Type B pancreatic cell (in vitro differentiated cells): ENCODE measurements around the gene PRRX1. TPM values are rescaled to one million over a fixed set of nuclear protein-coding genes. Genes with fewer than 3 reads are reported as not detected.
A peak's percentile ranks its signal among the peaks of the same experiment; 100 is the strongest.

Source experiments
- DNase-seq: peaks from one replicate; pipeline ENCODE4 v3.0.0; 2021; ENCODE audit warnings: mixed read lengths; ENCODE audit not compliant: unreplicated experiment; ENCODE audit errors: extremely low spot score
- H3K27ac Mint-ChIP-seq: 2 replicates; pipeline ENCODE4 v1.8.0; 2021; ENCODE audit warnings: mild to moderate bottlenecking, mixed read lengths
- H3K27me3 Mint-ChIP-seq: 2 replicates; pipeline ENCODE4 v1.8.0; 2021; ENCODE audit warnings: mixed read lengths
- H3K36me3 Mint-ChIP-seq: 2 replicates; pipeline ENCODE4 v1.8.0; 2021; ENCODE audit warnings: mixed read lengths
- H3K4me1 Mint-ChIP-seq: one replicate; pipeline ENCODE4 v1.8.0; 2021; ENCODE audit warnings: mixed read lengths; ENCODE audit not compliant: unreplicated experiment
- H3K4me3 Mint-ChIP-seq: 2 replicates; pipeline ENCODE4 v1.8.0; 2021; ENCODE audit warnings: mild to moderate bottlenecking, mixed read lengths
- H3K9me3 Mint-ChIP-seq: 2 replicates; pipeline ENCODE4 v1.8.0; 2021; ENCODE audit warnings: mixed read lengths
- total RNA-seq: library from RNA; stranded (reverse); gene quantifications from 2 replicates; pipeline ENCODE4 v1.2.1, GENCODE V29; 2021; ENCODE audit warnings: low replicate concordance
- TF ChIP-seq, protein P1 (sequence below): fragments of 200-600 bp; sonication (generic); conservative IDR thresholded peaks from 2 replicates; pipeline ENCODE4 v1.5.0; 2021; ENCODE audit warnings: antibody characterized with exemption, mild to moderate bottlenecking

Gene PRRX1
- total RNA-seq, 1 donor from 2014 or later, result 142 TPM

GRCh38 chr1:170686291-170686690 is 22.4 kb downstream of the PRRX1 start:
- Mint-ChIP-seq H3K27me3 (peaks cover 31% of the 10 kb centered on the region), H3K9me3 (no peaks in the 10 kb centered on the region), H3K4me1 (peaks cover 60% of the 10 kb centered on the region), H3K4me3 (peak overlapping the region; percentile 18), H3K36me3 (peaks cover 15% of the 10 kb centered on the region), H3K27ac (peak overlapping the region; percentile 0)
- TF ChIP-seq, protein P1, sequence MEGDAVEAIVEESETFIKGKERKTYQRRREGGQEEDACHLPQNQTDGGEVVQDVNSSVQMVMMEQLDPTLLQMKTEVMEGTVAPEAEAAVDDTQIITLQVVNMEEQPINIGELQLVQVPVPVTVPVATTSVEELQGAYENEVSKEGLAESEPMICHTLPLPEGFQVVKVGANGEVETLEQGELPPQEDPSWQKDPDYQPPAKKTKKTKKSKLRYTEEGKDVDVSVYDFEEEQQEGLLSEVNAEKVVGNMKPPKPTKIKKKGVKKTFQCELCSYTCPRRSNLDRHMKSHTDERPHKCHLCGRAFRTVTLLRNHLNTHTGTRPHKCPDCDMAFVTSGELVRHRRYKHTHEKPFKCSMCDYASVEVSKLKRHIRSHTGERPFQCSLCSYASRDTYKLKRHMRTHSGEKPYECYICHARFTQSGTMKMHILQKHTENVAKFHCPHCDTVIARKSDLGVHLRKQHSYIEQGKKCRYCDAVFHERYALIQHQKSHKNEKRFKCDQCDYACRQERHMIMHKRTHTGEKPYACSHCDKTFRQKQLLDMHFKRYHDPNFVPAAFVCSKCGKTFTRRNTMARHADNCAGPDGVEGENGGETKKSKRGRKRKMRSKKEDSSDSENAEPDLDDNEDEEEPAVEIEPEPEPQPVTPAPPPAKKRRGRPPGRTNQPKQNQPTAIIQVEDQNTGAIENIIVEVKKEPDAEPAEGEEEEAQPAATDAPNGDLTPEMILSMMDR, result no peak
- no peak for DNase-seq

- peaks cover 66% of the 10 kb centered on the region for H3K4me1 Mint-ChIP-seq
- H3K9me3 Mint-ChIP-seq, result no peaks in the 10 kb centered on the region
- H3K27me3 Mint-ChIP-seq, result peaks cover 32% of the 10 kb centered on the region
- TF ChIP-seq, protein P1, result no peak
- peaks cover 12% of the 10 kb centered on the region for H3K36me3 Mint-ChIP-seq
- H3K4me3 Mint-ChIP-seq, result peak overlapping the region; percentile 32
- DNase-seq, result no peak
- H3K27ac Mint-ChIP-seq, result no peak overlapping the region
Observed at GRCh38 chr1:170687621-170688020, 23.7 kb downstream of the PRRX1 start.

- Mint-ChIP-seq H3K4me3 (no peak overlapping the region), H3K9me3 (no peaks in the 10 kb centered on the region), H3K27ac (no peak overlapping the region), H3K36me3 (no peaks in the 10 kb centered on the region), H3K27me3 (peaks cover 20% of the 10 kb centered on the region), H3K4me1 (peaks cover 63% of the 10 kb centered on the region)
- TF ChIP-seq, protein P1, result no peak
- DNase-seq, result no peak
Observed at GRCh38 chr1:170691258-170691657, 27.3 kb downstream of the PRRX1 start.

- no peaks in the 10 kb centered on the region for H3K36me3 Mint-ChIP-seq
- TF ChIP-seq, protein P1, result no peak
- H3K4me1 Mint-ChIP-seq, result peaks cover 51% of the 10 kb centered on the region
- DNase-seq, result no peak
- H3K9me3 Mint-ChIP-seq, result no peaks in the 10 kb centered on the region
- no peak overlapping the region for H3K27ac Mint-ChIP-seq
- peaks cover 9% of the 10 kb centered on the region for H3K27me3 Mint-ChIP-seq
- H3K4me3 Mint-ChIP-seq, result no peak overlapping the region
Observed at GRCh38 chr1:170692866-170693575, 29.1 kb downstream of the PRRX1 start.

DNA sequence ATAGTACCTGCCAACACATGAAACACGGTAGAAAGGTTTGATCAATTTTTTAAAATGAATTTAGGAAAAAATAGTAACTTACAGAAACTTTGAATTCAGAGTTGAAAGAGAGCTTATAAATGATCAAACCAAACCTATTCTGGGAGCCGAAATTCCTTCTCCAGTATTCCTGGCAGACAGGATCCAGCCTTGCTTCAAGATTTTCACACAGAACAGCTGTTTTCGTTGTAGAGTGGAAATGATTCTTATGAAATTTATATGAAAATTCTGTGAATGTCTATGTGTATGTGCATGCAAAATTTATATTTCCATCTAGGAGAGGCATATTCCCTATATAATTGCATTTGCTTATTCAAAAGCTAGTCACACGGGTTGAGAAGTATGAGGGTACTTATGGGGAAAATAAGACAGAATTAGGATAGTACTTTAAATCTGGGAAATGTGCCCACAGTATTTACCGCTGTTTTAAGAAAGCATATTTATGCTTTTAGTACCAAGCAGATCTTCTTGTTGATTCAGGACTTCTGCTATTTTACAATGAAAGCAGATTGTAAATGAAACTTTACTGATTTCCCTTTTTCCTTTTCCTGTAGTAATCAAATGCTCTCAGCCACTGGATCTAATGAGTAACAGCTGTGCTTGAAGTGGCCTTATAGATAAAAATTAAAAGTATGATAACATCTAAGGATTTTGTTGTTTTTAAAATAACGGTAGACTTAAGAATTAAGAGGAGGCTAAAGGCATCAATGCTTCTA is 30.4 kb downstream of the PRRX1 start:
- no peak for DNase-seq
- H3K4me3 Mint-ChIP-seq, result no peak overlapping the region
- no peaks in the 10 kb centered on the region for H3K36me3 Mint-ChIP-seq
- no peak overlapping the region for H3K27ac Mint-ChIP-seq
- TF ChIP-seq, protein P1, result no peak
- H3K9me3 Mint-ChIP-seq, result no peaks in the 10 kb centered on the region
- H3K4me1 Mint-ChIP-seq, result peaks cover 59% of the 10 kb centered on the region
- peaks cover 6% of the 10 kb centered on the region for H3K27me3 Mint-ChIP-seq
